ENCODE data around the gene PDZRN4. TPM values are rescaled to one million over a fixed set of nuclear protein-coding genes. Genes with fewer than 3 reads are reported as not detected.
"Not testable (repeated sequence)": the region's sequence is repeated elsewhere in the genome, so short reads cannot be mapped to it uniquely, and the experiment has no call there.

Gene PDZRN4
- total RNA-seq, 1 experiment from 2014 or later: not detected

DNA sequence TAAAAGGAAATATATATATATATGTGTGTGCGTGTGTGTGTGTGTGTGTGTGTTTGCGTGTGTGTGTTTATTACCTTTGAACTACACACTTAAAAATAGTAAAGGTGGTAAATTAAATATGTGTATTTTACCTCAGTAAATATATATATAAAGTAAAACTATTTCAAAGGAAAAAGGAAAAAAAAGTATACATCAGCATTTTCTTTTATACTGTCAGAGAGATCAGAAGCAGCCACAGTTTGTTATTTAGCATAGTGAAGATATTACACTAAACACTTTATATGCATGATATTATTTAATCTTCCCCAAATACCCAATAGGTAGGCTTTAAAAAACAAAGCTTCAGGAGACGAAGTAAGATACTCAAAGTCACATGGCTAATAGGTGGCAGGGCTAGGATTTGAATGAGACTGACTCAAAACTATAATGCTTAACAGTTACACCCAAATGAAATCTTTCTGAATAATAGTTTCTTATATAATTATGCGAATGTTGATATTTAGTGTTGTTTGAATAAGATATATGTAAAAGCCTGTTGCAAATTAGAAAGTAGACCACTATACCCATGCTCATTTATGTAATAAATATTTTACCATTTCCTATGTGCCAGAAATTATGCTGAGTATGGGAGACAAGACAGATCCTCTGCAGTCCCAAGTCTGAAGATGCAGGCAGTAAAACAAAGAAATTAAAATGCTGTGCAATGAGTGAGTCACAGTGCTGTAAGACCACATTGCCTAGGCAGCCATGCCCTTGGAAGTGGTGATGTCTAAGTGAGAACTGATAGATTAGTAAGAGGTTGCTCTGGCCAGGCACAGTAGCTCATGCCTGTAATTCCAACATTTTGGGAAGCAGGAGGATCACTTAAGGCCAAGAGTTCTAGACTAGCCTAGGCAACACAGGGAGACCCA is 66.1 kb downstream of the PDZRN4 start:
- Mint-ChIP-seq H3K4me3 (ENCODE audit: unreplicated experiment) (no peak overlapping the region), H3K27ac (ENCODE audit: unreplicated experiment) (no peak overlapping the region), H3K4me1 (ENCODE audit: low read depth, unreplicated experiment) (no peaks in the 10 kb centered on the region), H3K9me3 (ENCODE audit: unreplicated experiment) (no peaks in the 10 kb centered on the region), H3K27me3 (ENCODE audit: insufficient read depth, unreplicated experiment) (peaks cover 6% of the 10 kb centered on the region), H3K36me3 (ENCODE audit: insufficient read depth, unreplicated experiment) (no peaks in the 10 kb centered on the region)
- ChIA-PET POLR2A (no interaction called here), CTCF (no interaction called here)
- intact Hi-C loops (cut with micrococcal nuclease; ENCODE audit: unreplicated experiment): no loop called here
- DNase-seq: no peak
- no peak overlapping the region for H3K4me3 ChIP-seq (ENCODE audit: low read depth, low read length)
- H3K9me3 ChIP-seq: no peaks in the 10 kb centered on the region
- no peaks in the 10 kb centered on the region for H3K4me1 ChIP-seq
- no TSS peak for BruUV-seq (replicated peaks)
- H3K36me3 ChIP-seq (ENCODE audit: control insufficient read depth, insufficient read depth, low read length): no peaks in the 10 kb centered on the region
- TF ChIP-seq, protein P1, sequence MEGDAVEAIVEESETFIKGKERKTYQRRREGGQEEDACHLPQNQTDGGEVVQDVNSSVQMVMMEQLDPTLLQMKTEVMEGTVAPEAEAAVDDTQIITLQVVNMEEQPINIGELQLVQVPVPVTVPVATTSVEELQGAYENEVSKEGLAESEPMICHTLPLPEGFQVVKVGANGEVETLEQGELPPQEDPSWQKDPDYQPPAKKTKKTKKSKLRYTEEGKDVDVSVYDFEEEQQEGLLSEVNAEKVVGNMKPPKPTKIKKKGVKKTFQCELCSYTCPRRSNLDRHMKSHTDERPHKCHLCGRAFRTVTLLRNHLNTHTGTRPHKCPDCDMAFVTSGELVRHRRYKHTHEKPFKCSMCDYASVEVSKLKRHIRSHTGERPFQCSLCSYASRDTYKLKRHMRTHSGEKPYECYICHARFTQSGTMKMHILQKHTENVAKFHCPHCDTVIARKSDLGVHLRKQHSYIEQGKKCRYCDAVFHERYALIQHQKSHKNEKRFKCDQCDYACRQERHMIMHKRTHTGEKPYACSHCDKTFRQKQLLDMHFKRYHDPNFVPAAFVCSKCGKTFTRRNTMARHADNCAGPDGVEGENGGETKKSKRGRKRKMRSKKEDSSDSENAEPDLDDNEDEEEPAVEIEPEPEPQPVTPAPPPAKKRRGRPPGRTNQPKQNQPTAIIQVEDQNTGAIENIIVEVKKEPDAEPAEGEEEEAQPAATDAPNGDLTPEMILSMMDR (IDR thresholded peaks at IDR 0.05; ENCODE audit: insufficient read depth in 1 of 2, low read depth in 1 of 2, low read length in 1 of 2, severe bottlenecking in 1 of 2, unreplicated experiment in 1 of 2): no peak
- no peaks in the 10 kb centered on the region for H3K27me3 ChIP-seq (replicated peaks; ENCODE audit: control insufficient read depth, insufficient read depth, low read length)

DNA sequence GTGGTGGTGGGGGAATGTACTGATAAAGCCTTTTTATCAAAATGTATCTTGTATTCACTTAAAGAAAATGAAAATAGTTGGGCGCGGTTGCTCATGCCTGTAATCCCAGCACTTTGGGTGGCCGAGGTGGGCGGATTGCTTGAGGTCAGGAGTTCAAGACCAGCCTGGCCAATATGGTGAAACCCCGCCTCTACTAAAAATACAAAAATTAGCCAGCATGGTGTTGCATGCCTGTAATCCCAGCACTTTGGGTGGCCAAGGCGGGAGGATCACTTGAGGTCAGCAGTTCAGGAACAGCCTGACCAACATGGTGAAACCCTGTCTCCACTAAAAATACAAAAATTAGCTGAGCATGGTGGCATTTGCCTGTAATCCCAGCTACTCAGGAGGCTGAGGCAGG is 75.1 kb downstream of the PDZRN4 start:
- H3K36me3 Mint-ChIP-seq (ENCODE audit: insufficient read depth, unreplicated experiment); H3K4me3 Mint-ChIP-seq (ENCODE audit: unreplicated experiment); H3K9me3 Mint-ChIP-seq (ENCODE audit: unreplicated experiment); BruUV-seq (replicated peaks); H3K36me3 ChIP-seq (ENCODE audit: control insufficient read depth, insufficient read depth, low read length); H3K9me3 ChIP-seq; H3K4me1 Mint-ChIP-seq (ENCODE audit: low read depth, unreplicated experiment); H3K4me1 ChIP-seq; H3K27me3 ChIP-seq (replicated peaks; ENCODE audit: control insufficient read depth, insufficient read depth, low read length); DNase-seq; H3K4me3 ChIP-seq (ENCODE audit: low read depth, low read length); H3K27me3 Mint-ChIP-seq (ENCODE audit: insufficient read depth, unreplicated experiment); H3K27ac Mint-ChIP-seq (ENCODE audit: unreplicated experiment); POLR2A ChIA-PET; CTCF ChIA-PET: not testable (repeated sequence)
- intact Hi-C loops (cut with micrococcal nuclease; ENCODE audit: unreplicated experiment): loop anchor here (5.0 kb wide), 1 partner anchor 759 kb away; no protein-coding TSS in a partner anchor

DNA sequence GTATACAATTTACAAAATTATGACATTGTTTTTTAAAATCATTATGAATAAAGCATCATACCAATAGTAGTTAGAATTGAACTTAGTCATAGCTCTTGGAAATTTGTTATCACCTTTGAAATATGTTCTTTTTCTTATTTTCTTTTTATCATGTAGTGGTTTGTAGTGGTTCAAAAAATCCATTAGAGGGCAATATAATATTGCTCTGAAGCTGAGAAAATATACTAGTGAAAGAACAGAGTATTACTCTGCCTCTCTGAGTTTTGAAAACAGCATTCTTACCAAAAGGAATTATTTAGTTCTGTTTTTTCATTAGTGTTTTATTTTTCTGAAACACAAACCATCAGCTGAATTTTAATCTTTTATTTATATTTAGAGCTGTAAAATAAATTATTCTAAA is 76.2 kb downstream of the PDZRN4 start:
- DNase-seq: no peak
- no TSS peak for BruUV-seq (replicated peaks)
- Histone ChIP-seq H3K27me3 (replicated peaks; ENCODE audit: control insufficient read depth, insufficient read depth, low read length) (no peaks in the 10 kb centered on the region), H3K4me3 (ENCODE audit: low read depth, low read length) (no peak overlapping the region), H3K4me1 (no peaks in the 10 kb centered on the region), H3K9me3 (no peaks in the 10 kb centered on the region; the same call in 1 of the 2 replicates), H3K36me3 (ENCODE audit: control insufficient read depth, insufficient read depth, low read length) (no peaks in the 10 kb centered on the region)
- ChIA-PET CTCF (no interaction called here), POLR2A (no interaction called here)
- no peaks in the 10 kb centered on the region for H3K4me1 Mint-ChIP-seq (ENCODE audit: low read depth, unreplicated experiment)
- no peaks in the 10 kb centered on the region for H3K36me3 Mint-ChIP-seq (ENCODE audit: insufficient read depth, unreplicated experiment)
- H3K4me3 Mint-ChIP-seq (ENCODE audit: unreplicated experiment): no peak overlapping the region
- H3K27ac Mint-ChIP-seq (ENCODE audit: unreplicated experiment): no peak overlapping the region
- intact Hi-C loops (cut with micrococcal nuclease; ENCODE audit: unreplicated experiment): loop anchor here (1.0 to 5.0 kb wide), 2 partner anchors 318 to 758 kb away; no protein-coding TSS in a partner anchor
- no peaks in the 10 kb centered on the region for H3K9me3 Mint-ChIP-seq (ENCODE audit: unreplicated experiment)
- TF ChIP-seq, protein P1 (IDR thresholded peaks at IDR 0.05; ENCODE audit: insufficient read depth in 1 of 2, low read depth in 1 of 2, low read length in 1 of 2, severe bottlenecking in 1 of 2, unreplicated experiment in 1 of 2): peak in 1 of 2 experiments; percentile 40
- peaks cover 5% of the 10 kb centered on the region for H3K27me3 Mint-ChIP-seq (ENCODE audit: insufficient read depth, unreplicated experiment)

Measured in Caco-2 (cell line).